Uterus (tissue), 4 donors: ENCODE data around the gene SNCB. TPM values are rescaled to one million over a fixed set of nuclear protein-coding genes. Genes with fewer than 3 reads are reported as not detected.

Source experiments
- DNase-seq, 2 donors: peaks; one replicate each; pipeline ENCODE4 v3.0.0-alpha.2; 2019 to 2020
- H3K27ac ChIP-seq, 2 donors: fragments of 200-600 bp; sonication (generic); 1 replicate in 1 of 2; 2 replicates in 1 of 2; pipeline ENCODE4 v1.5.1; 2016 to 2018
- H3K27me3 ChIP-seq, 2 donors: fragments of 200-600 bp; sonication (generic); one replicate each; pipeline ENCODE4 v1.5.1; 2018 to 2019; ENCODE audit warnings: control low read depth in 1 of 2
- H3K36me3 ChIP-seq, 2 donors: fragments of 200-600 bp; sonication (generic); one replicate each; pipeline ENCODE4 v1.5.1; 2019; ENCODE audit warnings: control low read depth in 1 of 2
- H3K4me1 ChIP-seq, 2 donors: fragments of 200-600 bp; sonication (generic); one replicate each; pipeline ENCODE4 v1.5.1; 2018 to 2019; ENCODE audit warnings: control low read depth in 1 of 2
- H3K4me3 ChIP-seq, 2 donors: fragments of 200-600 bp; sonication (generic); 1 replicate in 1 of 2; 2 replicates in 1 of 2; pipeline ENCODE4 v1.5.1; 2018 to 2019; ENCODE audit warnings: mild to moderate bottlenecking in 1 of 2
- H3K9me3 ChIP-seq, 2 donors: fragments of 200-600 bp; sonication (generic); one replicate each; pipeline ENCODE4 v1.5.1; 2019; ENCODE audit warnings: control low read depth in 1 of 2
- POLR2A ChIP-seq, 2 donors: fragments of 450-650 bp; IDR thresholded peaks; one replicate each; pipeline ENCODE4 v1.6.1; 2016; ENCODE audit warnings: antibody characterized with exemption in 2 of 2, mild to moderate bottlenecking in 1 of 2, moderate library complexity in 1 of 2
- intact Hi-C: fragments of 100-400 bp; cut with DNase I; formaldehyde crosslinking; loops from one replicate; pipeline ENCODE4 v1.15.1; 2023; ENCODE audit warnings: low total_unique reads
- total RNA-seq, 4 donors: library from RNA; depleted of rRNA in 3 of 4; stranded (reverse); fragments of >200 nt in 3 of 4; gene quantifications; one replicate each; pipeline versions ENCODE4 v1.1.0 to v1.2.4, GENCODE V29; 2014 to 2023
- TF ChIP-seq, protein P1 (sequence below), 4 experiments: fragments of 200-600 bp in 2 of 4; fragments of 450-650 bp in 2 of 4; sonication (generic) in 2 of 4; IDR thresholded peaks; one replicate each; pipeline ENCODE4 v1.5.1; 2016 to 2019; ENCODE audit warnings: antibody characterized with exemption in 4 of 4, mild to moderate bottlenecking in 2 of 4, moderate library complexity in 1 of 4
- donor health status: DM: yes; HTN: yes; CAD: no.

SNCB gene
- total RNA-seq, 4 donors from 2014 or later, result not detected

DNA sequence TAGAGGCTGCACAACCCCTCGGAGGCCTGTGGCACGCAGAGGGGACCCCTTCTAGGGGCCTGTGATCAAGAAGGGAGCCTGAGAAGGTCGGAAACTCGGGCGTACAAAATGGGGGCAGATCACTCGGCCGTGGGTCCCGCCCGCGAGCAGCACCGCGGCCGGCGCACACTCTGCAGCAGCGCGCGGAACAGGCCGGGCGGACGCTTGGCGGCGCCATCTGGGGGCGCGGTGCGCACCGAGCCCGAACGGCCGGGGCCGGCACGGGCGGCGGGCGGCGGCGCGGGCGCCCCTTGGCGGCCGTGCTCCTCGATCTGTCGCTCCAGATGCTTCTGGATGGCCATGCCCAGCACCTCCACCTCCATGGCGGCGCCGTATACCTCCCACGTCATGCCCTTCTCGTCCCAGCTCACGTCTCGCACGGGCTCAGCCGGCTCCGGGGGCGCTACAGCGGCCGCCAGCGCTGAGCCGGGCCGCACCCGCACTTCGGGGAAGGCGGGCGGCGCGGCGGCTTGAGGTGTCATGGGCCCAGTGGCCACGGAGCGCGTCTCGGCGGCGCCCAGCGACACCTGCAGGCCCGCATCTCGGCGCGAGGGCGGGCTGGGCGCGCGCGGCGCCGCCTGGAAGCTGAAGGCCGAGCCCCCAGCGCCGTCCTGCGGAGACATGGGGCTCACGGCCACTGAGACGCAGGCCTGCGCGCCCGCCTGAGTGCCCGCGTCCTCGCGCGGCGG lies 33.5 kb downstream of the SNCB start:
- DNase-seq, result no peak
- H3K4me1 ChIP-seq, result peaks cover 0 to 10% of the 10 kb centered on the region in 2 donors
- H3K27me3 ChIP-seq, result no peaks in the 10 kb centered on the region
- H3K36me3 ChIP-seq, result no peaks in the 10 kb centered on the region
- no peaks in the 10 kb centered on the region for H3K9me3 ChIP-seq
- H3K4me3 ChIP-seq, result peak overlapping the region in 1 of 2 donors; percentile 23
- intact Hi-C loops, result no loop called here
- no peak overlapping the region for H3K27ac ChIP-seq
- no peak for TF ChIP-seq POLR2A (IDR thresholded peaks at IDR 0.05)
- TF ChIP-seq, protein P1, sequence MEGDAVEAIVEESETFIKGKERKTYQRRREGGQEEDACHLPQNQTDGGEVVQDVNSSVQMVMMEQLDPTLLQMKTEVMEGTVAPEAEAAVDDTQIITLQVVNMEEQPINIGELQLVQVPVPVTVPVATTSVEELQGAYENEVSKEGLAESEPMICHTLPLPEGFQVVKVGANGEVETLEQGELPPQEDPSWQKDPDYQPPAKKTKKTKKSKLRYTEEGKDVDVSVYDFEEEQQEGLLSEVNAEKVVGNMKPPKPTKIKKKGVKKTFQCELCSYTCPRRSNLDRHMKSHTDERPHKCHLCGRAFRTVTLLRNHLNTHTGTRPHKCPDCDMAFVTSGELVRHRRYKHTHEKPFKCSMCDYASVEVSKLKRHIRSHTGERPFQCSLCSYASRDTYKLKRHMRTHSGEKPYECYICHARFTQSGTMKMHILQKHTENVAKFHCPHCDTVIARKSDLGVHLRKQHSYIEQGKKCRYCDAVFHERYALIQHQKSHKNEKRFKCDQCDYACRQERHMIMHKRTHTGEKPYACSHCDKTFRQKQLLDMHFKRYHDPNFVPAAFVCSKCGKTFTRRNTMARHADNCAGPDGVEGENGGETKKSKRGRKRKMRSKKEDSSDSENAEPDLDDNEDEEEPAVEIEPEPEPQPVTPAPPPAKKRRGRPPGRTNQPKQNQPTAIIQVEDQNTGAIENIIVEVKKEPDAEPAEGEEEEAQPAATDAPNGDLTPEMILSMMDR (IDR thresholded peaks at IDR 0.05), result peak in 3 of 4 experiments; percentile 3 to 20 (median 10)

GRCh38 chr5:176596069-176596644 lies 34.2 kb downstream of the SNCB start:
- peaks cover 0 to 10% of the 10 kb centered on the region in 2 donors for H3K4me1 ChIP-seq
- TF ChIP-seq, protein P1 (IDR thresholded peaks at IDR 0.05), result no peak
- TF ChIP-seq POLR2A (IDR thresholded peaks at IDR 0.05), result no peak
- H3K27ac ChIP-seq, result no peak overlapping the region
- DNase-seq, result no peak
- intact Hi-C loops, result no loop called here
- H3K27me3 ChIP-seq, result no peaks in the 10 kb centered on the region
- no peaks in the 10 kb centered on the region for H3K9me3 ChIP-seq
- no peak overlapping the region for H3K4me3 ChIP-seq
- no peaks in the 10 kb centered on the region for H3K36me3 ChIP-seq

GRCh38 chr5:176595386-176595943 lies 34.9 kb downstream of the SNCB start:
- intact Hi-C loops, result no loop called here
- no peaks in the 10 kb centered on the region for H3K27me3 ChIP-seq
- no peak overlapping the region for H3K4me3 ChIP-seq
- peaks cover 0 to 10% of the 10 kb centered on the region in 2 donors for H3K4me1 ChIP-seq
- DNase-seq, result no peak
- no peak overlapping the region for H3K27ac ChIP-seq
- TF ChIP-seq POLR2A (IDR thresholded peaks at IDR 0.05), result no peak
- TF ChIP-seq, protein P1 (IDR thresholded peaks at IDR 0.05), result no peak
- H3K36me3 ChIP-seq, result no peaks in the 10 kb centered on the region
- no peaks in the 10 kb centered on the region for H3K9me3 ChIP-seq

DNA sequence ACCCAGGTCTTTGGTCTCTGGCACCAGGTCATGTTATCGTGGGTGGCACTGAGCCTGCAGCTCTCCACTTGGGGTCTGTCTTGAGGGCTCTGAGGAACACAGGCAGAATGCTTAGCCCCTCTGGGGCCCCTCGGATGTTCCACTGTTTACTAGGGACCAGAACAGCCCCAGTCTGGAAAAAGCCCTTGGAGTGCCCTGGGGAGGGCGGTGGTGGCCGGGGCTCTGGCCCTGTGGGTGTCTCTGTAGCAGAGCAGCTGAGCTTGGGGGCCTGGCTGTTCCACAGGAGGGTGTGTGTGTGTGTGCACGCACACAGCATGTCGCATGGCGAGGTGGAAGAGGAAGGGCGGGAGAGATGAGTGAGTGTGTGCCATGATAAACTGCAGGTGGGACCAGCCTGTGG lies 35.8 kb downstream of the SNCB start:
- TF ChIP-seq, protein P1 (IDR thresholded peaks at IDR 0.05), result no peak
- TF ChIP-seq POLR2A (IDR thresholded peaks at IDR 0.05), result no peak
- DNase-seq, result no peak
- intact Hi-C loops, result no loop called here
- Histone ChIP-seq H3K36me3 (no peaks in the 10 kb centered on the region), H3K9me3 (no peaks in the 10 kb centered on the region), H3K27ac (no peak overlapping the region), H3K4me1 (peaks cover 0 to 10% of the 10 kb centered on the region in 2 donors), H3K4me3 (no peak overlapping the region), H3K27me3 (no peaks in the 10 kb centered on the region)

GRCh38 chr5:176593273-176593869 lies 37.0 kb downstream of the SNCB start:
- Histone ChIP-seq H3K27me3 (no peaks in the 10 kb centered on the region), H3K36me3 (no peaks in the 10 kb centered on the region), H3K4me1 (peaks cover 0 to 10% of the 10 kb centered on the region in 2 donors), H3K27ac (no peak overlapping the region), H3K9me3 (no peaks in the 10 kb centered on the region), H3K4me3 (no peak overlapping the region)
- intact Hi-C loops, result no loop called here
- TF ChIP-seq, protein P1 (IDR thresholded peaks at IDR 0.05), result no peak
- TF ChIP-seq POLR2A (IDR thresholded peaks at IDR 0.05), result no peak
- DNase-seq, result no peak
